GM12872 (cell line): Measurements from ENCODE around the gene CAMK1D.

Source experiments
- CTCF ChIP-seq: IDR thresholded peaks from 3 replicates; pipeline ENCODE4 v1.5.1; 2011; ENCODE audit warnings: low read depth, mild to moderate bottlenecking, low read length, moderate library complexity; ENCODE audit not compliant: insufficient read depth

CAMK1D gene

GRCh38 chr10:12797471-12798262 is 448.3 kb downstream of the CAMK1D start:
- no peak for TF ChIP-seq CTCF

- no peak for TF ChIP-seq CTCF
These were observed 449.8 kb downstream of the CAMK1D start for GRCh38 chr10:12799144-12799543.

- TF ChIP-seq CTCF, result no peak
These were observed 450.4 kb downstream of the CAMK1D start for GRCh38 chr10:12799714-12800113.

GRCh38 chr10:12800302-12800701 is 451.0 kb downstream of the CAMK1D start:
- TF ChIP-seq CTCF, result peak; percentile 28; the same call in 1 of the 3 replicates

- TF ChIP-seq CTCF, result no peak
These were observed 452.1 kb downstream of the CAMK1D start for GRCh38 chr10:12801214-12802087.

- TF ChIP-seq CTCF, result no peak
These were observed 454.4 kb downstream of the CAMK1D start for GRCh38 chr10:12803776-12804175.
